SU-DHL-6 (cell line): ENCODE measurements around the gene TMCC2.

Experiments used
- H2AFZ ChIP-seq: fragments of 200-600 bp; sonication (generic); 2 replicates; pipeline ENCODE4 v1.6.1; 2014; ENCODE audit warnings: low read depth, mild to moderate bottlenecking, moderate library complexity, mixed read lengths, antibody characterized with exemption, low read length; ENCODE audit not compliant: severe bottlenecking
- H3F3A ChIP-seq: fragments of 200-600 bp; shearing (Covaris generic); 2 replicates; pipeline ENCODE4 v1.6.0; 2016; ENCODE audit warnings: antibody characterized with exemption, mild to moderate bottlenecking; ENCODE audit not compliant: insufficient read depth
- H3K27ac ChIP-seq: fragments of 200-600 bp; sonication (generic); 2 replicates; pipeline ENCODE4 v1.5.1; 2016; ENCODE audit warnings: low read depth, mild to moderate bottlenecking, low read length, moderate library complexity, mixed read lengths
- H3K27me3 ChIP-seq: fragments of 200-600 bp; sonication (generic), shearing (Covaris generic); 2 replicates; pipeline ENCODE4 v1.6.0; 2014; ENCODE audit warnings: mild to moderate bottlenecking, low read length
- H3K36me3 ChIP-seq: fragments of 200-600 bp; sonication (generic); 2 replicates; pipeline ENCODE4 v1.6.1; 2014; ENCODE audit warnings: mild to moderate bottlenecking, low read length, mixed read lengths
- H3K4me2 ChIP-seq: fragments of 300-600, 200-600 bp; shearing (Covaris generic), sonication (generic); 2 replicates; pipeline ENCODE4 v1.6.0; 2014; ENCODE audit warnings: low read length, low read depth, mild to moderate bottlenecking; ENCODE audit not compliant: poor library complexity, severe bottlenecking
- H3K4me3 ChIP-seq: fragments of 200-600 bp; sonication (generic); 2 replicates; pipeline ENCODE4 v1.5.1; 2014; ENCODE audit warnings: antibody characterized with exemption, low read length, mild to moderate bottlenecking, mixed read lengths; ENCODE audit not compliant: insufficient read depth, poor library complexity, severe bottlenecking
- H3K79me2 ChIP-seq: fragments of 200-600 bp; sonication (generic); 2 replicates; pipeline ENCODE4 v1.6.1; 2014; ENCODE audit warnings: mild to moderate bottlenecking, low read length, moderate library complexity; ENCODE audit not compliant: insufficient read depth
- H3K9ac ChIP-seq: fragments of 200-600 bp; sonication (generic); 2 replicates; pipeline ENCODE4 v1.7.0; 2014; ENCODE audit warnings: mild to moderate bottlenecking, low read length
- H3K9me2 ChIP-seq: fragments of 200-600 bp; sonication (generic); replicated peaks from 2 replicates; pipeline ENCODE4 v1.6.1; 2014; ENCODE audit warnings: low read length; ENCODE audit not compliant: insufficient read depth
- H3K9me3 ChIP-seq: fragments of 200-600 bp; sonication (generic); 2 replicates; pipeline ENCODE4 v1.6.1; 2014; ENCODE audit warnings: low read length, mixed read lengths; ENCODE audit not compliant: insufficient read depth
- H4K20me1 ChIP-seq: fragments of 200-600 bp; sonication (generic); 2 replicates; pipeline ENCODE4 v1.6.1; 2014; ENCODE audit warnings: low read depth, mild to moderate bottlenecking, antibody characterized with exemption, low read length, moderate library complexity, mixed read lengths
- EZH2phosphoT487 ChIP-seq: fragments of 200-600 bp; sonication (generic), shearing (Covaris generic); conservative IDR thresholded peaks from 2 replicates; pipeline ENCODE4 v1.6.1; 2018; ENCODE audit warnings: mild to moderate bottlenecking, antibody characterized with exemption, low read length, moderate library complexity, mixed read lengths
- TF ChIP-seq, protein P1 (sequence below): fragments of 200-600 bp; sonication (generic); IDR thresholded peaks from one replicate; pipeline ENCODE4 v1.5.1; 2017; ENCODE audit warnings: antibody characterized with exemption, mild to moderate bottlenecking, low read length, moderate library complexity; ENCODE audit not compliant: insufficient read depth, poor library complexity, severe bottlenecking

The TMCC2 gene

DNA sequence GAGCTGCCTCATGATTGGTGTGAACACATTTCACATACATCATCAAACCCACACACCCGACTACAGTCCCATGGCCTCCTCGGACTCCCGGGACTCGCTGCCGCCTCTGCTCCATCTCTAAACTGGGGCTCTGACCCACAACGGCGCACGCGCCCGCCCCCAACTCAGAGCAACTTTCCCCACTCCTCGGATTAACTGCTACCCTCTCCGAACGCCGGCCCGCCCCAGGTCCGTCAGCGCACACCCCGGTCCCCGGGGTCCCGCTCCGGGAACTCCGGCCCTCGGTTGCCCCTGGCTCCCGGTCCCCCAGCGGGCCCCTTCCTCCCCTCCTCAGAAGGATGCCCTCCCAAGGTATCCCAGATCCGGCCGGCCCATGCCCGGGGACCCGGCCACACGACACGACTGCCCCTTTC, 17.0 kb upstream of the TMCC2 start:
- H3K9me3 ChIP-seq = no peaks in the 10 kb centered on the region
- H3K9ac ChIP-seq = peak overlapping the region; percentile 85
- peak overlapping the region; percentile 87 for H2AFZ ChIP-seq
- no peaks in the 10 kb centered on the region for H3K27me3 ChIP-seq
- peaks cover 3% of the 10 kb centered on the region; the same call in 1 of the 2 replicates for H3K79me2 ChIP-seq
- no peaks in the 10 kb centered on the region for H3K9me2 ChIP-seq
- H3K36me3 ChIP-seq = no peaks in the 10 kb centered on the region
- H4K20me1 ChIP-seq = no peaks in the 10 kb centered on the region
- 0 out of 2 replicates have a peak, but pooled peaks cover 8% of the 10 kb centered on the region for H3F3A ChIP-seq
- H3K27ac ChIP-seq = no peak overlapping the region
- H3K4me2 ChIP-seq = peak overlapping the region; percentile 66
- H3K4me3 ChIP-seq = peak overlapping the region; percentile 96
- TF ChIP-seq, protein P1, sequence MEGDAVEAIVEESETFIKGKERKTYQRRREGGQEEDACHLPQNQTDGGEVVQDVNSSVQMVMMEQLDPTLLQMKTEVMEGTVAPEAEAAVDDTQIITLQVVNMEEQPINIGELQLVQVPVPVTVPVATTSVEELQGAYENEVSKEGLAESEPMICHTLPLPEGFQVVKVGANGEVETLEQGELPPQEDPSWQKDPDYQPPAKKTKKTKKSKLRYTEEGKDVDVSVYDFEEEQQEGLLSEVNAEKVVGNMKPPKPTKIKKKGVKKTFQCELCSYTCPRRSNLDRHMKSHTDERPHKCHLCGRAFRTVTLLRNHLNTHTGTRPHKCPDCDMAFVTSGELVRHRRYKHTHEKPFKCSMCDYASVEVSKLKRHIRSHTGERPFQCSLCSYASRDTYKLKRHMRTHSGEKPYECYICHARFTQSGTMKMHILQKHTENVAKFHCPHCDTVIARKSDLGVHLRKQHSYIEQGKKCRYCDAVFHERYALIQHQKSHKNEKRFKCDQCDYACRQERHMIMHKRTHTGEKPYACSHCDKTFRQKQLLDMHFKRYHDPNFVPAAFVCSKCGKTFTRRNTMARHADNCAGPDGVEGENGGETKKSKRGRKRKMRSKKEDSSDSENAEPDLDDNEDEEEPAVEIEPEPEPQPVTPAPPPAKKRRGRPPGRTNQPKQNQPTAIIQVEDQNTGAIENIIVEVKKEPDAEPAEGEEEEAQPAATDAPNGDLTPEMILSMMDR = no peak
- TF ChIP-seq EZH2phosphoT487 = no peak

GRCh38 chr1:205211169-205211838, 16.4 kb upstream of the TMCC2 start, which contains the start of gene DSTYK:
Gene DSTYK (minus strand): TSS chr1:205211702. CDS start chr1:205211535, 167 bp downstream.
- Histone ChIP-seq H4K20me1 (no peaks in the 10 kb centered on the region), H3K9ac (peak within 1 kb of the TSS; percentile 85), H3K27me3 (no peaks in the 10 kb centered on the region), H3K36me3 (no peaks in the 10 kb centered on the region), H3K4me2 (peak within 1 kb of the TSS; percentile 66), H3K27ac (no peak within 1 kb of the TSS; the same call in 1 of the 2 replicates), H3K79me2 (peaks cover 3% of the 10 kb centered on the region; the same call in 1 of the 2 replicates), H3F3A (0 out of 2 replicates have a peak, but pooled peaks cover 8% of the 10 kb centered on the region), H3K9me2 (no peaks in the 10 kb centered on the region), H3K4me3 (peak within 1 kb of the TSS; percentile 96), H3K9me3 (no peaks in the 10 kb centered on the region), H2AFZ (peak within 1 kb of the TSS; percentile 87)
- no peak for TF ChIP-seq EZH2phosphoT487
- TF ChIP-seq, protein P1 = no peak

DNA sequence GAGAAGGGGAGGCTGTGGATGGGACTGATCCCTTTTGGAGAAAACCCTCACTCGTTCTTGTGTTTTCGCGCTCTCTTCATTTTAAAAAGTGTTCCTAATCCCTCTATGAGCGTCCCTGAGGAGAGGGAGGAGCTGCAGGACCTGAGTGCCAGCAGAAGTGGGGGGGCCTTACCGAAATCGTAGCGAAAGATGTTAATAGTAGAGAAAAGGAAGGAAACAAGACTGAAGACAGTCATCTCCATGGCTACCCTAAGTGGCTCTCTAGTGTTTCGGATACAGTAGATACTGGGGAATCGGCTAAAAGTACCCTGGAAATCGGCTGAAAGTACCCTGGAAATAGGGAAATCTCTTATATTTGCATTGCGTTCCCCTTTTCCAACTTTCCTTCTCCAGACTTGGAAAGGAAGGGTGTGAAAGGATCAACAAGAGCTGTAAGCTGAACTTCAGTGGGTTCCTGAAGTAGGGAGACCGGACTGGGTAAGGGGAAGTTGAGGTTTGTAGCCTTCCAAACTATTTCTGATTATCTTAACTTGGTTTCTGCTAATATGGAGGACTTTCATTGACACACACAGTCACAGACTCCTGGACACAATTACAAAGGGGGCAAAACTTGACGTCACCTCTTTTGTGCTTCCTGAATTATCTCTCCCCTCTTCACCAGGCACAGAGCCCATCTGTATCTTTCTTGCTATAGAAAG, 15.8 kb upstream of the TMCC2 start:
- no peak overlapping the region for H3K27ac ChIP-seq
- no peaks in the 10 kb centered on the region for H3K9me3 ChIP-seq

More for the DNA sequence above, 15.8 kb upstream of the TMCC2 start:
- Histone ChIP-seq H4K20me1 (no peaks in the 10 kb centered on the region), H2AFZ (peak overlapping the region; percentile 87), H3K79me2 (peaks cover 3% of the 10 kb centered on the region; the same call in 1 of the 2 replicates), H3K9ac (peak overlapping the region; percentile 85), H3K4me2 (peak overlapping the region; percentile 66), H3F3A (0 out of 2 replicates have a peak, but pooled peaks cover 8% of the 10 kb centered on the region), H3K36me3 (no peaks in the 10 kb centered on the region), H3K4me3 (peak overlapping the region; percentile 96), H3K9me2 (no peaks in the 10 kb centered on the region), H3K27me3 (no peaks in the 10 kb centered on the region)
- TF ChIP-seq EZH2phosphoT487 = no peak
- TF ChIP-seq, protein P1 = no peak
